BJ (cell line): ENCODE data around the gene KIFC1. TPM values are rescaled to one million over a fixed set of nuclear protein-coding genes. Genes with fewer than 3 reads are reported as not detected.
A peak's percentile ranks its signal among the peaks of the same experiment; 100 is the strongest.

Source experiments
- CTCF ChIA-PET: fragments of 350-600 bp; formaldehyde crosslinking; extraction: SDS; loops from one replicate; lab custom pipeline; 2021; ENCODE audit warnings: antibody characterized with exemption, inconsistent platforms; lab: Yijun Ruan, JAX
- POLR2A ChIA-PET: fragments of 300-600 bp; sonication (Branson Sonifier 250); formaldehyde crosslinking; extraction: SDS; loops from one replicate; lab custom pipeline; 2021; ENCODE audit warnings: antibody characterized with exemption; lab: Charles Lee
- DNase-seq: peaks from one replicate; pipeline ENCODE4 v3.0.0-alpha.2; 2011; ENCODE audit warnings: low read depth
- H3K27me3 ChIP-seq: 2 replicates; pipeline ENCODE4 v1.6.0; 2011; ENCODE audit warnings: low read length; ENCODE audit not compliant: control insufficient read depth, insufficient read depth
- H3K36me3 ChIP-seq: 2 replicates; pipeline ENCODE4 v1.5.1; 2011; ENCODE audit warnings: low read length; ENCODE audit not compliant: control insufficient read depth, insufficient read depth
- H3K4me3 ChIP-seq: 2 replicates; pipeline ENCODE4 v1.5.1; 2011; ENCODE audit warnings: low read depth, mild to moderate bottlenecking, control low read depth, low read length
- CTCF ChIP-seq: IDR thresholded peaks from 2 replicates; pipeline ENCODE4 v1.5.1; 2011; ENCODE audit warnings: low read depth, mild to moderate bottlenecking, control low read depth, inconsistent platforms, low read length, moderate library complexity; ENCODE audit not compliant: insufficient read depth
- polyA plus RNA-seq: library from polyadenylated mRNA; depleted of rRNA; stranded (reverse); fragments of >200 nt; gene quantifications from 2 replicates; pipeline ENCODE4 v1.2.3, GENCODE V29; 2011

Gene KIFC1
- polyA plus RNA-seq, 1 experiment, result 32.4 TPM

- peak overlapping the region; percentile 81 for H3K4me3 ChIP-seq
- ChIA-PET POLR2A (no interaction called here), CTCF (interaction anchor here (1.0 to 1.6 kb wide), 3 partner anchors 10 to 166 kb away, joined by 3 to 4 read pairs (median 3); partner anchors contain the start of genes PFDN6 and WDR46)
- peaks cover 25% of the 10 kb centered on the region for H3K36me3 ChIP-seq
- TF ChIP-seq CTCF, result no peak
- no peaks in the 10 kb centered on the region for H3K27me3 ChIP-seq
- DNase-seq, result no peak
These were observed 24.2 kb downstream of the KIFC1 start for GRCh38 chr6:33415831-33416230.

GRCh38 chr6:33416386-33417127, 24.9 kb downstream of the KIFC1 start:
- Histone ChIP-seq H3K27me3 (no peaks in the 10 kb centered on the region), H3K36me3 (peaks cover 25% of the 10 kb centered on the region), H3K4me3 (peak overlapping the region; percentile 81)
- no peak for DNase-seq
- CTCF ChIA-PET, result interaction anchor here (1.5 kb wide), 1 partner anchor 9 kb away, joined by 5 read pairs; no protein-coding TSS in a partner anchor
- TF ChIP-seq CTCF, result no peak
- POLR2A ChIA-PET, result interaction anchor here (0.6 kb wide), 1 partner anchor 118 kb away, joined by 3 read pairs; no protein-coding TSS in a partner anchor

GRCh38 chr6:33417128-33417902, 25.7 kb downstream of the KIFC1 start:
- Histone ChIP-seq H3K27me3 (no peaks in the 10 kb centered on the region), H3K4me3 (peak overlapping the region; percentile 81), H3K36me3 (peaks cover 25% of the 10 kb centered on the region)
- no peak for TF ChIP-seq CTCF
- POLR2A ChIA-PET, result interaction anchor here (0.6 kb wide), 1 partner anchor 119 kb away, joined by 3 read pairs; no protein-coding TSS in a partner anchor
- CTCF ChIA-PET, result interaction anchor here (0.6 to 1.5 kb wide), 4 partner anchors 8 to 217 kb away, joined by 3 to 6 read pairs (median 4); no protein-coding TSS in a partner anchor
- DNase-seq, result peak; percentile 56

GRCh38 chr6:33417903-33418689, 26.5 kb downstream of the KIFC1 start, which contains the start of gene CUTA:
Gene CUTA (minus strand): TSS chr6:33418107. CDS start chr6:33418000, 107 bp downstream.
- POLR2A ChIA-PET, result interaction anchor here (0.7 kb wide), 1 partner anchor 36 kb away, joined by 3 read pairs; the partner anchor contains the start of gene ZBTB9
- peaks cover 20% of the 10 kb centered on the region for H3K36me3 ChIP-seq
- CTCF ChIA-PET, result interaction anchor here (1.1 to 1.2 kb wide), 2 partner anchors 13 to 218 kb away, joined by 3 to 6 read pairs; no protein-coding TSS in a partner anchor
- peak within 1 kb of the TSS; percentile 81 for H3K4me3 ChIP-seq
- no peaks in the 10 kb centered on the region for H3K27me3 ChIP-seq
- DNase-seq, result peak; percentile 99
- peak; percentile 15; the same call in 1 of the 2 replicates for TF ChIP-seq CTCF
